Right atrium auricular region (tissue), 2 donors: ENCODE results near the gene CTNNBIP1. TPM values are rescaled to one million over a fixed set of nuclear protein-coding genes. Genes with fewer than 3 reads are reported as not detected.

ENCODE experiments used
- DNase-seq: peaks from one replicate; pipeline ENCODE4 v3.0.0-alpha.2; 2019; ENCODE audit warnings: low spot score
- H3K27ac ChIP-seq, 2 donors: fragments of 200-600 bp; sonication (generic); 1 replicate in 1 of 2; 2 replicates in 1 of 2; pipeline ENCODE4 v1.5.1; 2016 to 2019
- H3K27me3 ChIP-seq, 2 donors: fragments of 200-600 bp; sonication (generic); one replicate each; pipeline versions ENCODE4 v1.5.1 to v1.6.0; 2017 to 2019
- H3K36me3 ChIP-seq: fragments of 200-600 bp; sonication (generic); one replicate; pipeline ENCODE4 v1.5.1; 2016
- H3K4me1 ChIP-seq, 2 donors: fragments of 200-600 bp; sonication (generic); one replicate each; pipeline versions ENCODE4 v1.5.1 to v1.6.0; 2017 to 2019
- H3K4me3 ChIP-seq, 2 donors: fragments of 200-600 bp; sonication (generic); 1 replicate in 1 of 2; 2 replicates in 1 of 2; pipeline ENCODE4 v1.5.1; 2017 to 2019; ENCODE audit warnings: mild to moderate bottlenecking in 1 of 2, moderate library complexity in 1 of 2
- H3K9me3 ChIP-seq, 2 donors: fragments of 200-600 bp; sonication (generic); one replicate each; pipeline ENCODE4 v1.5.1; 2019
- total RNA-seq, 2 donors: library from RNA; depleted of rRNA; stranded (reverse); fragments of >200 nt; gene quantifications; one replicate each; pipeline ENCODE4 v1.1.0, GENCODE V29; 2016
- TF ChIP-seq, protein P1 (sequence below), 2 donors: fragments of 200-600 bp; sonication (generic); IDR thresholded peaks; one replicate each; pipeline ENCODE4 v1.5.1; 2019; ENCODE audit warnings: antibody characterized with exemption in 2 of 2

Gene CTNNBIP1
- total RNA-seq, 2 donors from 2014 or later: 22.3 to 31.9 TPM

DNA sequence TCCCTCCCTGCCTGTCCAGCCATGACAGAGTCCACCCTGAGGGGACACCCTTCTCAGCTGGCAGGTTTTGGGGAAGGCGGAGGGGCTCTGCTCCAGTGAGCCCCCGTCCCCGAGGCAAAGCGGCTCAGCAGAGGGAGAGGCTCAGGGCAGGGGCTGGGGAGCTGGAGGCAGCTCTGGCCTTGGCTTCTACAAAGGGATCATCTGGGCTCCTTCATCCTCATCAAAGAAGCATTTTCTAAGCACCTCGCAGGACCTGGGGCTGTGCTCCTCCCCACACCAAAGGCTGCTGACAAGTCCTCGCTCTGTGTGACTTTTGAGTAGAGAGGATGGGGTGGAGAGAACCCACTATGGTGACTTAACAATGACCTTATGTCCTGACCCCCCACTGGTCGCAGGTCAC lies 65.3 kb downstream of the CTNNBIP1 start:
- no peak for DNase-seq
- peaks cover 0 to 44% of the 10 kb centered on the region in 2 donors for H3K4me1 ChIP-seq
- no peaks in the 10 kb centered on the region for H3K9me3 ChIP-seq
- no peak overlapping the region for H3K27ac ChIP-seq
- TF ChIP-seq, protein P1, sequence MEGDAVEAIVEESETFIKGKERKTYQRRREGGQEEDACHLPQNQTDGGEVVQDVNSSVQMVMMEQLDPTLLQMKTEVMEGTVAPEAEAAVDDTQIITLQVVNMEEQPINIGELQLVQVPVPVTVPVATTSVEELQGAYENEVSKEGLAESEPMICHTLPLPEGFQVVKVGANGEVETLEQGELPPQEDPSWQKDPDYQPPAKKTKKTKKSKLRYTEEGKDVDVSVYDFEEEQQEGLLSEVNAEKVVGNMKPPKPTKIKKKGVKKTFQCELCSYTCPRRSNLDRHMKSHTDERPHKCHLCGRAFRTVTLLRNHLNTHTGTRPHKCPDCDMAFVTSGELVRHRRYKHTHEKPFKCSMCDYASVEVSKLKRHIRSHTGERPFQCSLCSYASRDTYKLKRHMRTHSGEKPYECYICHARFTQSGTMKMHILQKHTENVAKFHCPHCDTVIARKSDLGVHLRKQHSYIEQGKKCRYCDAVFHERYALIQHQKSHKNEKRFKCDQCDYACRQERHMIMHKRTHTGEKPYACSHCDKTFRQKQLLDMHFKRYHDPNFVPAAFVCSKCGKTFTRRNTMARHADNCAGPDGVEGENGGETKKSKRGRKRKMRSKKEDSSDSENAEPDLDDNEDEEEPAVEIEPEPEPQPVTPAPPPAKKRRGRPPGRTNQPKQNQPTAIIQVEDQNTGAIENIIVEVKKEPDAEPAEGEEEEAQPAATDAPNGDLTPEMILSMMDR (IDR thresholded peaks at IDR 0.05): no peak
- H3K4me3 ChIP-seq: no peak overlapping the region
- H3K36me3 ChIP-seq: no peaks in the 10 kb centered on the region
- no peaks in the 10 kb centered on the region for H3K27me3 ChIP-seq

DNA sequence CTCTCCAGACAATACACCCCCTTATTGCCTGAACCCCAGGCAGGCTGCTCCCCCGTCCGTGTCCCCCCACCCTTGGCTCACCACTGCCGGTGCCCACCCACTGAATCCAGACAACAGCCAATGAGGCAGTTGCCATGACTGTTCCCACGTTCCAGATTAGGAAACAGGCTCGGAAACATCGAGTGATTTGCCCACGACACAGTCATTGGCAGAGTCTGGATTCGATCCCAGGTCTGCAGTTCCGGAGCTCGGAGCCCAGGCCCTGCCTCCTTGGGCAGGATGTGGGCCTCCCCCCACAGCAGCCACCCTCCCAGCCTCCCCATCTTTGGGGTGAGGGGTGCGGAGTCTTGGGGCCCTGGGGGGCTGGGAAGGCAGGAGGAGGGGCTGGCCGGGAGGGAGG lies 66.0 kb downstream of the CTNNBIP1 start:
- peak overlapping the region in 1 of 2 donors; percentile 13 for H3K27ac ChIP-seq
- H3K4me1 ChIP-seq: peaks cover 0 to 44% of the 10 kb centered on the region in 2 donors
- H3K4me3 ChIP-seq: peak overlapping the region in 1 of 2 donors; percentile 5

DNA sequence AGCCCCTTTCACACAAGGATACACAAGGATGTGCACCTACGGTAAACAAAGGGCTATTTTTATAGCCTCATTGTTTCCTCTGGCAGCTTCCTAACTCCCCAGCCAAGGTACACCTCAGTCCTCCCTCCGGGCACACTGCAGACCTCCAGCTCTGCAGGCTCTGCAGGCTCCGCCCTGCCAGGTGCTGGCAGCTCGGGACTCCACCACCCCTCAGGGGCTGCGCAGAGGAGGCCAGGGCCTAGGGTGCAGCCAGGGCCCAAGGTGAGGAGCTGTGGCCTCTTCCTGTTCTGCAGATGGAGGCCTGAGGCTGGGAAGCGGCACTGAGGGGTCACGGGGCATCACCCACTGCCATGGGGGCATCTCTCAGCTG lies 66.5 kb downstream of the CTNNBIP1 start:
- no peaks in the 10 kb centered on the region for H3K36me3 ChIP-seq
- TF ChIP-seq, protein P1 (IDR thresholded peaks at IDR 0.05): no peak
- no peak overlapping the region for H3K4me3 ChIP-seq
- peaks cover 0 to 44% of the 10 kb centered on the region in 2 donors for H3K4me1 ChIP-seq
- DNase-seq: no peak
- H3K27me3 ChIP-seq: no peaks in the 10 kb centered on the region
- H3K27ac ChIP-seq: no peak overlapping the region
- no peaks in the 10 kb centered on the region for H3K9me3 ChIP-seq

More for the DNA sequence above, 66.0 kb downstream of the CTNNBIP1 start:
- Histone ChIP-seq H3K9me3 (no peaks in the 10 kb centered on the region), H3K36me3 (no peaks in the 10 kb centered on the region), H3K27me3 (no peaks in the 10 kb centered on the region)
- TF ChIP-seq, protein P1 (IDR thresholded peaks at IDR 0.05): no peak
- no peak for DNase-seq

DNA sequence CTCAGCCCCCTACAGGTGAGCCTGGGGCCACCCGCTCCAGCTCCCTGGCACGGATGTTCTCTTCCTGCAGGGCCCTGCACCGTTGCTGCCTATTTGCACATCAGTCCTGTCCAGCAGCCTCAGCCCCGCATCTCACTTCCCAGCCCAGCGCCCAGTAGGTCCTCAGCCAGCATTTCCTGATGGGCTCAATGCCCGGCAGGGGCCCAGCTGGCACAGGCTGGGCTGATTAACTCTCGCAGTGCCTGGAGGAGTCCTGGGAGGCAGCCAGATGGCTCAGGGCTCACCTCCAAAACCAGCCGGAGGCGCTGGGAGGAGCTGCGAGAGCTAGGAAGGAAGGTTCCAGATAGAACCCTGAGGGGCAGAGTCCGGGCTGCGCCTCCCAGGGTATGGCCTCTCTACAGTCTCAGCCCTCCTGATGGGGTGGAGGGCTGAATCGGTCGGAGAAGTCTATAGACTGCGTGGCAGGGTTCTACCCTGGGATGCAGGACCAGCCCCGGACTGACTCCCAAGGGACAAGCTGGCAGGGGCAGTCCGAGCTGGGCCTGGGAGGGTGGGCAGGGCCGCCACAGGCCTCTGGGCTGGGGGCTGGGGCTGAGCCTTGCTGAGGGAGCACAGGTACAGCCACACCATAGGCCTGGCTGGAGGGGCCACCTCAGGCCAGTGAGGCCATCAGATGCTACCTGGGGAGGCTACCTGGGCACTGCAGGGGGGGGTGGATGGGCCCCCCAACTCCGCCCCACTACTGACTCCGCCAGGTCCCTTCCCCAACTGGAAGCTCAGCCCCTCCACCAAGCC lies 67.1 kb downstream of the CTNNBIP1 start:
- H3K4me1 ChIP-seq: peaks cover 0 to 39% of the 10 kb centered on the region in 2 donors

DNA sequence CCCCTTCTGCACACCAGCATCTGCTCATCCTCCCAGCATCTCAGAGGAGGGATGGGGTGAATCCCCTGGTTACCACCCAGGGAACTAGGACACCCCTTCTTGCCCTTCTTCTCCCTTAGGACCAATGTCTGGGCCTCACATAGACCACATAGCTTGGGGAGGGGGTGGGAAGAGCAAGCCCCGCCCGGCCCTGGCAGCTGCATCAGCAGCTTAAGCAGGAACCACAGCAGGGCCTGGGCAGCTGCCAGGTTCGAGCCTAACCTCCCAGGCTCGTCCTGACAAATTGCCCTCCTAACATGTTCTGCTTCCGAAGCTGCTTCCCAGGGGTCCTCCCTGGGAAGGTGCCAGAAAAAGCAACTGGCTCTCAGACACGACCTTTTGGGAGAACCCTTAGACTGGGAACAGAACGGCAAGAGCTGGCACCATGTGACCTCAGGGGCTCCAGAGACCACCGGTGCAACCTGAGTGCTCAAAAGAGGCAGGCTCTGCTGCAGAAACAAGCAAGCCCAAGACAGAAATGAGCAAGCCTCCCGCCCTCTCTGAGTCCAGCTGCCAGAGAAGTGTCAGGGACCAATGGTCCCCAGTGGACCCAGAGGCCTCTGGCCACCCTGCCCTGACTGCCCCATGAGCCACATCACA lies 67.9 kb downstream of the CTNNBIP1 start:
- Histone ChIP-seq H3K9me3 (no peaks in the 10 kb centered on the region), H3K4me3 (no peak overlapping the region), H3K36me3 (no peaks in the 10 kb centered on the region), H3K4me1 (peaks cover 0 to 31% of the 10 kb centered on the region in 2 donors), H3K27ac (no peak overlapping the region), H3K27me3 (no peaks in the 10 kb centered on the region)
- TF ChIP-seq, protein P1 (IDR thresholded peaks at IDR 0.05): no peak
- no peak for DNase-seq

More for the DNA sequence above, 67.1 kb downstream of the CTNNBIP1 start:
- Histone ChIP-seq H3K9me3 (no peaks in the 10 kb centered on the region), H3K27me3 (no peaks in the 10 kb centered on the region), H3K36me3 (no peaks in the 10 kb centered on the region), H3K4me3 (no peak overlapping the region), H3K27ac (peak overlapping the region in 1 of 2 donors; percentile 24)
- no peak for DNase-seq
- TF ChIP-seq, protein P1 (IDR thresholded peaks at IDR 0.05): no peak
